GF-D8 (cell line): ENCODE data around the gene KRT35.

Source experiments
- DNase-seq: peaks from one replicate; lab custom pipeline; 2025; lab: John Stamatoyannopoulos, UW

The KRT35 gene

GRCh38 chr17:41481036-41481435 lies at the start of gene KRT35:
Gene KRT35 (minus strand): TSS chr17:41481151. CDS start chr17:41481097, 54 bp downstream.
- DNase-seq: no peak

GRCh38 chr17:41530062-41531048 lies 49.4 kb upstream of the KRT35 start:
- DNase-seq: no peak

DNA sequence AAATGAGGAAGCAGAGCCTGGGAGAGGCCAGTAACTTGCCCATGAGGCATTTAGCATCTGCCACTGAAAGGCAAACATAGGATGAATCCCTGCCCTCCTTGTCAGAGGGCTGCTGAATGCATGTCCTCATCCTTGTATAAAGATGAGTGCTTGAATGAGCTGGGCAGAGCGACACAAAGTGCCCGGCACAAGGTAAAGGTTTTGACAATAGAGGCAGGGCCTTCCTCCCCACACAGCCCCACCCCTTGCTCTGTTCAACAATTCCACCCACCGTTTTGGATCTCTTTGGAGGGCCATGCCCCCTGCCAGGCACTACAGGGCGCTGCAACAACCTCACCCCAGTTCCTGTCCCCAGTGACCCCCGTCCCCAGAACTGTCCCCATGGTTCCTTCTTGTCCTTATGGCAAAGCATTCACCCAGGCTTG lies 48.6 kb upstream of the KRT35 start:
- no peak for DNase-seq

DNA sequence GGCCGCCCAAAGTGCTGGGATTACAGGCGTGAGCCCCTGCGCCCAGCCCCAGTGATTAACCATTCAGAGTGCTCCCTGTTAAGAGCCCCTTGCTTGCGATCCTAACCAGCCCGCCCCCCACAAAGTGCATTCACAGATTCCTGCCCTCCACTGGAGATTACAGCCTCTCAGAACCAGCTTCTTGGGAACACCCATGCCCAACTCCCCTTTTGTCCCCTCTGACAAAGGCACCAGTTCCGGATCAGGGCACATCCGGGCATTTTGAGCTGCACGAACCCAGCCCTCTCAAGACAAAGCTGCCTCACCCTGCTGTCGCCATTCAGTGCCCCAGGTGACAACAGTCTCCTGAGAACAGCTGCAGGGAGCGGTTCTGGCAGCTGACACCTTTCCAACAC lies 48.0 kb upstream of the KRT35 start:
- DNase-seq: no peak

DNA sequence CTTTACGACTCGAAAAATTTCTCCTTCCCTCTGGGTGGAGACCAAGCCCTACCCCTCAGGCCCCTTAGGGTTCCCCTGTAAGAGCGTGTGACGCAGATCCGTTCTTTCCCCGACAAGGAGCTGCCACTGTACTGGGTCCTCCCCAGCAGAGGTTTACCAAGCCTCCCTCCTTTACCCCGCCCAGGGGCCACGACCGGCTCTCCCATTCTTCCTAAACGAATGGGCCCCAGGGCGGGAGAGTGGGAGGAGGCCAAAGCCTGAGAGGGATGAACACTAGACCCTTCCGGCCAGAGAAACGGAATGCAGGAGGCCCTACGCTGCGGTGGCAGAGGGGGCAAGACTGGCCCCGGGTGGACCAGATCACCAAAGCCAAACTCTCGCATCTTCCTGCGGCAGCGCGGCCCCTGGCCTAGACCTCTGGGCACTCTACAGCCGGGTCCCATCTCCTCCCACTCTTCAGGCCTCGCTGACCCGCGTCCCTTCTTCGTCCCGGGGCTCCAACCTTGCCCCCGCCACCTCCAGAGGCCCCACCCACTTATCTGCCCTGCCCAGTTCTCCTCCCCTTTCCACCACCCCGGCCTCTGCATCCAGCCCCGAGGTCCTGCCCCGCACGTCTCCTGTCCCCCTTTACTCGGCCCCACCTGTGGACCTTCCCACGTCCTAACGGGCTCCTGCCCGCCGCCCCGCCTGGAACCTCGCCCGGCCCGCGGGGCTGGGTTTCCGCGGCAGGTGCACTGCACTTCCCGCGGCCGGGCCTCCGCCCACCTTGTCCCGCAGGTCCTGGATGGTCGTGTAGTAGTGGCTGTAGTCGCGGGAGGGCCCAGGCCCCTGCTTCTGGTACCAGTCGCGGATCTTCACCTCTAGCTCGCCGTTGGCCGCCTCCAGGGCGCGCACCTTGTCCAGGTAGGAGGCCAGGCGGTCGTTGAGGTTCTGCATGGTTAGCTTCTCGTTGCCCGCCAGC lies 46.4 kb upstream of the KRT35 start:
- DNase-seq: no peak

GRCh38 chr17:41524261-41524660 lies 43.3 kb upstream of the KRT35 start:
- DNase-seq: no peak

GRCh38 chr17:41523787-41524186 lies 42.8 kb upstream of the KRT35 start:
- DNase-seq: no peak

- DNase-seq: no peak
Measured at GRCh38 chr17:41523225-41523593, 42.3 kb upstream of the KRT35 start.

DNA sequence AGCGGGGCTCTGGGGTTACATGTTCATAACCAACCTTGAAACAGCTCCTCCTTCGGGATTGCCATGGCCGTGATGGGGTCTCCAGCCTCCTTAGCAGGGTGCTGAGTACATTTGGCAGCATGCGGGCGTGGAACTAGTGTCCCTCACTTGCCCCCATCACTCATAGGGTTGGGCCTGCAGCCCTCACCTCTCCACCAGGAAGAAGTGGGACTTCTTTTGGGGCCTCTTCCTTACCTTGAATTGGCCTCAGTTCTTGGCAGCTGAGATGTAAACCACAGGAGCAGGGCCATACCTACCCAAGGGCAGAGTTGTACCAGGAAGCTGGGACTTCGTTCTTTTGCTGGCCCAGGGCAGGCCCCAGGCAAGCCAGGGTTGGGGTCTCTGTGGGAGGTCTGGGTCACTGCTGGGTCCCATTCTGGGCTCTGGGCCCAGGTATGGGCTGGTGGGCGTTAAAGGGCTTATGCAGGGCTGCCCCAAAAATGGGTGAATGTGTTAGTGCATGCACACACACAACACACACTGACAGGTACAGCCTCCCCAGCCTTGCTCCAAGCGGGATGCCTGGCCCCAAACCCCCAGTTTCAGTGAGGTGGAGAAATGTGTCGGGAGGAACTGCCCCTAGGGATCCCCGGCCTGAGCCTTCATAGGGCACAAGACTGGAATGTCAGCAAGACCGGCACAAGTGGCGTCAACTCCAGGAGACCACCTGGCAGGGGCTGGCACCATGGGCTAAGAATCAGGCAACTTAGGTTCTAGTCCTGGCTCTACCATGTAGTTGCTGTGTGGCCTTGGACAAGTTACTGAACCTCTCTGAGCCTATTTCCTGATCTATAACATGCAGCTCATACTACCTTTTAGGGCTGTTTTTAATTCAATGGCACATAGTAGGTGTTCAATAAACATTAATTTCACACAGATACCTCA lies 41.6 kb upstream of the KRT35 start:
- DNase-seq: no peak

- DNase-seq: no peak
Measured at GRCh38 chr17:41521574-41522261, 40.8 kb upstream of the KRT35 start.

- DNase-seq: no peak
Measured at GRCh38 chr17:41520821-41521521, 40.0 kb upstream of the KRT35 start.

DNA sequence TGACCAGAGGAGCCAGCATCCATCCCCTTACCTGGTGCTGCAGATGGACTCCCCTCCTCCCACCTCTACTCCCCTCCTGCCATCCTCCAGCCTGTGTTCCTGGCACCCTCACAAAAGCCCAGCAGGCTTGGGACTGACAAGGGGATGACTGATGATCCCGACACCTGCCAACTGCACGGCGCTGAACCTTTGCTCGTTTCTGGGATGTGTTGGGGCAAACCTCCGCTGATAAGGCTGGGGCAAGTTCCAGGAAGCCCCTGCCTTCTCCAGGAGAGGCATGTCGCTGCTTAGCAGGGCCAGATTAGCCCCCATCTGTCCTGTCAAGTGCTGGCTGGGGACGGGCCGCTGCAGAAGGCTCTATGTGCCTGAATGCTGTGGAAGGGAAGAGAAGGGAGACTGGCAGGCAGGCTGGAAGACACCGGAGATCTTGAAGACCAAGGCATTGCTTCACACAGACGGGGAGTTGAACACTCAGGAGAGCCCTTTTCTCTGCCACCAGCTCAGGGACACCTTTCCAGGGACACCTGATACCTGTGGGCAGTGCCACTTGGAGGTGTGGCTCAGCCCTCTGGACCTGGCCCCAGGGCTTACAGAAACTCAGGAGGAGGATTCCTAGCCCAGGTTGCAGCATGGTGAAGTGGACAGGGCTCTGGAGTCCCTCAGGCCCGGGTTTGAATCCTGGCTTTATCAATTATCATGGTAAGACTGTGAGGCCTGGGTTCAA lies 38.7 kb upstream of the KRT35 start:
- DNase-seq: no peak

- no peak for DNase-seq
Measured at GRCh38 chr17:41518789-41519449, 38.0 kb upstream of the KRT35 start, which contains the start of gene KRT15. Gene KRT15 (minus strand): TSS chr17:41518890. CDS start chr17:41518827, 63 bp downstream.

DNA sequence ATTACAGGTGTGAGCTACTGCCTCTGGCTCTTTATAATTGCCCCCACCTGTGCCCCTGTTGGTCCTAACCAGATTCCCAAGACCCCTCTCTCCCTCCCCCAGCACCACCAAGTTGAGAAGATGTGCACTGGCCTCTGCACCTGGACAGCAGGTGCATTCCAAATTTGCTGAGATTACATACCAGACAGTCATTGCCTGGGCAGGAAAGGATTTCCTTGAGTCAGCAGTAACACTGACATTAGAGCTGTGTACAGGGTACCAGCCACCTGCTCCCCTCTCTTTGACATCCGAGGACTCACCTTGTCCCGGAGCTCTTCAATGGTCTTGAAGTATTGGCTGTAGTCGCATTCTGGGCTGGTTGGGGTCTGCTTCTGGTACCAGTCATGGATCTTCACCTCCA lies 37.1 kb upstream of the KRT35 start:
- no peak for DNase-seq

DNA sequence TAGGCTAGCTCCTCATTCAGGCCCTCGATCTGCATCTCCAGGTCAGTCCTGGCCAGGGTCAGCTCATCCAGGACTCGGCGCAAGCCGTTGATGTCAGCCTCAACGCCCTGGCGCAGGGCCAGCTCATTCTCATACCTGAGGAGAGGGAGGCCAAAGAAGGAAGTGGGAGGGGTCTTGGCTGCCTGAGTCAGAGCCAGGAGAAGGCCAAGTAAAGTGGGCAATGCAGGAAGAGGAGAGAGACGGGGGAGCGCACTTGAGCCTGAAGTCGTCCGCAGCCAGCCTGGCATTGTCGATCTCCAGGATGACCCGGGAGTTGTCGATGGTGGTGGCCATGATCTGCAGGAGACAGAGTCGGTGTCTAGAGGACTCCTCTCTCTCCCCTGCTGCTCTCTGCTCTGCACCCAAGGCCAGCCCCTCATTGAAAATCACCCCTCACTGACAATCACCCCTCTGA lies 35.9 kb upstream of the KRT35 start:
- no peak for DNase-seq

DNA sequence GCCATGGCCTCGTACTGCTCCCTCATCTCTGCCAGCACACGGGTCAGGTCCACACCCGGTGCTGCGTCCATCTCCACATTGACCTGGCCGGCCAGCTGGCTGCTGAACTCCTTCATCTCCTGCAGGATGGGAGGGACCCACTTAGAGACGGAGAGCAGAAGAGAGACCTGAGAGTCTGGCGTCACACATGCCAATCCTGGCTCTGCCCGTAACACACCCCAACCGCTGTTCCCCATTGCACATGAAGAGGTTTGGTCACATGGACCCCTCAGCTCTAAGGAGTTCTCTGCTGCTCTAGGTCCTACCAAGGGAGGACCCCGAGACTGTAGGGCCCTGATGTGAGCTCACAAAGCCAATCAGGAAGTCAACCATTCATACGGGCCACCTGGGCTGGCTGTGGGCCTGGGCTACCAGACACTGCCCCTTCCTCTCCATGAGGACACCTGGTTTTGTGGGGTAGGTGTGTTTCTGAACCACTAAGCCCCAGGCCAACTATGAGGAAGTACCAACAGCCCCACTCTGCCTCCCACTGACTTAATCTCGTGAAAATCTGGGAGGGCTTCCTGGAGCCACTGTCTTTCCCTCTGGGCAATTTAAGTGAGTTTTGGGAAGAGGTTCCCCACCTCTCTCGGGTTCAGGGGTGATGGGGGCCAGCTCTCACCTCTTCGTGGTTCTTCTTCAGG lies 35.3 kb upstream of the KRT35 start:
- no peak for DNase-seq

DNA sequence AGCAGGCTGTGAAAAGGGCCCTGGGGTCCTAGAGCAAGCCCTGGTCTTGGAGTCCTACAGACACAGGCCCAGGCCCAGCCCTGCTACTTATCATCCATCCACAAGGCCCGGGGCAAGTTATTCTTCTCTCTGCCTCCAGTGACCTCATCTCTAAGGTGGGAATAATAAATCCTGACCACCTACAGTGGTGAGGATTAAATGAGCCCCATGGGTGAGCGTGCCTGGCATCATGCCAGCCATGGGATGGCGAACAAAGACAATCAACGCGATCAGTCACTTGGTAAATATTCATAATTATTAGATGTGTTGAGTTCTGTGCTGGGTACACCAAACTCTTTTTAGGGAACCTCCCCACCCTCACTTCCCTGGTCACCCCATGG lies 32.2 kb upstream of the KRT35 start:
- no peak for DNase-seq

DNA sequence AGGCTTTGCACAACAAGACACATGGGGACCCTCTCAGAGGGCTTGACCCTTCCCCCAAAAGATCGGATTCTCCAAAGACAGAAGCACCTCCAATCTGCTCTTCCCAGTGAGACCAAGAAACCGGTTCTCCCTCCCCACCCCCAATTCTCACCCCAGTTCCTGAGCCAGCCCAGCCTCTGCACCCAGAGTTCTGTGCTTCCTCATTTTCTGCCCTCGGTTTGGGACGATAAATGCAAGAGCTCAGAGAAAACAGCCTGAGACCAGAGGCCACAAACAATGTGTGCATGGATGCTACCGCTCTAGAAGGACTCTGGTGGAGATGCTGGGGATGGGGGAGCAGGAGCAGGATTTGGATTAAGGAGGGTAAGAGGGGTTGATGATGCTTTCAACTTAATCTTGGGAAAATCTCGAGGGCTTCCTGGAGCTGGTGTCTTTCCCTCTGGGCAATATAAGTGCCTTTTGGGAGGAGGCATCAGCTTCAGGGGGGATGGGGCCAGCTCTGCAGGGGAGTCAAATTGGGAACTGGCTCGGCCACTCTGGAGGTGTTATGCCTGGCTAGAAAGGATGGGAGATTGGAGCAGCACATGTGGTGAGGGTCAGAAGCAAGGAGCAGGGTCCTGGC lies 31.7 kb upstream of the KRT35 start:
- DNase-seq: no peak
